GM21447 (cell line): ENCODE measurements around the gene HSPA4.

ENCODE experiments used
- ATAC-seq: cut with Tn5 transposase; IDR thresholded peaks from one replicate; pipeline ENCODE4 v1.9.1; 2021; ENCODE audit not compliant: unreplicated experiment

Gene HSPA4

GRCh38 chr5:133154274-133155075 is 102.7 kb downstream of the HSPA4 start:
- ATAC-seq, result no peak

GRCh38 chr5:133155326-133155969 is 103.6 kb downstream of the HSPA4 start:
- no peak for ATAC-seq
